Measurements from ENCODE around the gene SPCS3. TPM values are rescaled to one million over a fixed set of nuclear protein-coding genes. Genes with fewer than 3 reads are reported as not detected.
"Not testable (repeated sequence)": the region's sequence is repeated elsewhere in the genome, so short reads cannot be mapped to it uniquely, and the experiment has no call there.

SPCS3 gene
- total RNA-seq, 1 donor from 2014 or later, result 65.9 TPM

DNA sequence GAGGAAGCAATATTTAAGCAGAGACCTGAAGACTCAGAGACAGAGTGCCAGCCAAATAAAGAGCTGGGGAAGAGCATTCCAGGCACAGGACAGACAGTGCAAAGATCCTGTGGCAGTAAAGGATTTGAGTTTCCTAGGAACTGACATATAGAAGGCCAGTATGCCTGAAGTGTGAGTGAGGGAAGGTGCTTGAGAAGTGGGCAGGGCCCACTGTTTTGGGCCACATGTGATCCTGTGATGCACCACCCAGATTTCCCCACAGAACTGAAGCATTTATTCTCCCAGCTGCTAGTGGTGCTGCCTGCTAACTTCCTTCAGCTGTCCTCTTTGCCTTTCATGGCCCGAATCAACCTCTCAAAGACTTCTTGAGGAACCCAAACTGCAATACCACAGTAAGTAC lies 26.8 kb upstream of the SPCS3 start:
- Mint-ChIP-seq H3K4me3 (ENCODE audit: unreplicated experiment) (no peak overlapping the region), H3K9me3 (ENCODE audit: unreplicated experiment) (no peaks in the 10 kb centered on the region), H3K27ac (ENCODE audit: unreplicated experiment) (no peak overlapping the region), H3K4me1 (ENCODE audit: low read depth, unreplicated experiment) (no peaks in the 10 kb centered on the region), H3K36me3 (ENCODE audit: unreplicated experiment) (no peaks in the 10 kb centered on the region), H3K27me3 (ENCODE audit: unreplicated experiment) (no peaks in the 10 kb centered on the region)
- TF ChIP-seq CTCF (IDR thresholded peaks at IDR 0.05; ENCODE audit: partially characterized antibody, unreplicated experiment), result no peak
- no peak for DNase-seq

DNA sequence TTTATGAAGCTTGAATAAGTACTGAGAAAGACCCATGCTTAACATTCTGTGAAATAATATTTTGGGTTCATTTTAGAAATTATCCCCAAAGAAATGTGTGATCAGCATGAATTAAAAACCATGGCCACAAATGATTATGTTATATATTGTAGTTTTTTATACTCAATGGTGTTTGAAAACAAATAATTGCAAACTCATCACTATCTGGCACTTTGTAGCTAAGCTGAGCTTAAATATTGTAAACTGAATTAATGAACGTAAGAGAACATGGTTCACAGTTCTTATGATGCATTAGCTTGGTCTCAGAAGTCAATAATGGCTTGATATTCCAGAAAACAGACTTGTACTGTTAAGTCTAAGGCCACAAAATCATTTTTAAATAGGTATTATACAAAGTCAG lies 26.1 kb upstream of the SPCS3 start:
- no peak for TF ChIP-seq CTCF (IDR thresholded peaks at IDR 0.05; ENCODE audit: partially characterized antibody, unreplicated experiment)
- Mint-ChIP-seq H3K4me1 (ENCODE audit: low read depth, unreplicated experiment) (no peaks in the 10 kb centered on the region), H3K36me3 (ENCODE audit: unreplicated experiment) (no peaks in the 10 kb centered on the region)

DNA sequence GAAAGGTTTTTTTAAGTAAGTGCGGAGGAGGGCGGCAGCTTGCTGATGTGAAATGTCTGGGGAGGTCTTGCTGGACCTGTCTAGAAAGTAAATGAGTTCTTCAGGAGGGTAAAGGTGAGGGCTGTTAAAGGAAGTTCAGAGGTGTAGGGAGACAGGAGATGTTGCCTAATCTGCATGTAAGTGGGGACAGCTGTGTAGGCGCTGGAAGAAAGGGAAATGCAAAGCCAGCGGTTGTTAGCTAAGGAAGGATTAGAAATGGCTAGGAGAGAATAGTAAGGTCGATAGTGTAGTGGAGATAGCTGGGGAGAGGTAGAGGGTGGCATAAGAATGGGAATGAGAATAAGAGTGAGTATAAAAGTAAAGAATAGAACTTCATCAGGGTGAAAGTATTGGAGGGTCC lies 23.9 kb upstream of the SPCS3 start:
- not testable (repeated sequence) for H3K27ac Mint-ChIP-seq (ENCODE audit: unreplicated experiment); H3K36me3 Mint-ChIP-seq (ENCODE audit: unreplicated experiment); H3K9me3 Mint-ChIP-seq (ENCODE audit: unreplicated experiment); H3K4me1 Mint-ChIP-seq (ENCODE audit: low read depth, unreplicated experiment); H3K4me3 Mint-ChIP-seq (ENCODE audit: unreplicated experiment); H3K27me3 Mint-ChIP-seq (ENCODE audit: unreplicated experiment); DNase-seq

More for the DNA sequence above, 26.1 kb upstream of the SPCS3 start:
- H3K27ac Mint-ChIP-seq (ENCODE audit: unreplicated experiment), result no peak overlapping the region
- no peaks in the 10 kb centered on the region for H3K27me3 Mint-ChIP-seq (ENCODE audit: unreplicated experiment)
- H3K9me3 Mint-ChIP-seq (ENCODE audit: unreplicated experiment), result no peaks in the 10 kb centered on the region
- no peak for DNase-seq
- no peak overlapping the region for H3K4me3 Mint-ChIP-seq (ENCODE audit: unreplicated experiment)

DNA sequence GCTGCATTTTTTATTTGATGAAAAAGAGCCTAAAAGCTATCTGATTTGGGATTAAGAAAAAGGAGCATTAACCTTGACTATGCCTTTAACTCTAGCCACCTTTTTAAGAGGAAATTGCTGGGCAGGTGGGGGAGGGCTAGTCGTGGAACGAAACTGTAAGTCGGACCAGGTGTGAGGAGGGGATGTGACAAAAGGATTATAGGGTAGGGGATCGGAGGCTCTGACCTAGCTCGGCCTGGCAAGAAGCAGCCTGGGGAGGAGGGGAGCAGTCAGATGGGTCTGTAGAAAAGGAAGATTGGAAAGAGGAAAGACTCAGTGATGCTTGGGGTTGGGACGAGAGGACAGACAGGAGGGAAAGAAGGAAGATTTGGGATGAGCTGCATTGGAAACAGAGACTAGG lies 21.1 kb upstream of the SPCS3 start:
- DNase-seq, result no peak
- H3K4me1 Mint-ChIP-seq (ENCODE audit: low read depth, unreplicated experiment), result no peaks in the 10 kb centered on the region
- H3K27me3 Mint-ChIP-seq (ENCODE audit: unreplicated experiment), result no peaks in the 10 kb centered on the region
- no peak overlapping the region for H3K27ac Mint-ChIP-seq (ENCODE audit: unreplicated experiment)
- no peaks in the 10 kb centered on the region for H3K36me3 Mint-ChIP-seq (ENCODE audit: unreplicated experiment)
- H3K9me3 Mint-ChIP-seq (ENCODE audit: unreplicated experiment), result no peaks in the 10 kb centered on the region
- no peak overlapping the region for H3K4me3 Mint-ChIP-seq (ENCODE audit: unreplicated experiment)
- TF ChIP-seq CTCF (IDR thresholded peaks at IDR 0.05; ENCODE audit: partially characterized antibody, unreplicated experiment), result no peak

- Mint-ChIP-seq H3K27ac (ENCODE audit: unreplicated experiment) (no peak overlapping the region), H3K27me3 (ENCODE audit: unreplicated experiment) (no peaks in the 10 kb centered on the region), H3K4me3 (ENCODE audit: unreplicated experiment) (no peak overlapping the region), H3K9me3 (ENCODE audit: unreplicated experiment) (no peaks in the 10 kb centered on the region), H3K4me1 (ENCODE audit: low read depth, unreplicated experiment) (no peaks in the 10 kb centered on the region), H3K36me3 (ENCODE audit: unreplicated experiment) (no peaks in the 10 kb centered on the region)
- no peak for DNase-seq
- TF ChIP-seq CTCF (IDR thresholded peaks at IDR 0.05; ENCODE audit: partially characterized antibody, unreplicated experiment), result no peak
These were observed 19.7 kb upstream of the SPCS3 start for GRCh38 chr4:176300036-176300435.

- Mint-ChIP-seq H3K9me3 (ENCODE audit: unreplicated experiment) (no peaks in the 10 kb centered on the region), H3K4me3 (ENCODE audit: unreplicated experiment) (no peak overlapping the region), H3K27ac (ENCODE audit: unreplicated experiment) (no peak overlapping the region), H3K36me3 (ENCODE audit: unreplicated experiment) (no peaks in the 10 kb centered on the region), H3K4me1 (ENCODE audit: low read depth, unreplicated experiment) (no peaks in the 10 kb centered on the region), H3K27me3 (ENCODE audit: unreplicated experiment) (no peaks in the 10 kb centered on the region)
- no peak for DNase-seq
- TF ChIP-seq CTCF (IDR thresholded peaks at IDR 0.05; ENCODE audit: partially characterized antibody, unreplicated experiment), result no peak
These were observed 19.2 kb upstream of the SPCS3 start for GRCh38 chr4:176300565-176300964.
